GM12878 (cell line): ENCODE measurements around the gene SYTL4. TPM values are rescaled to one million over a fixed set of nuclear protein-coding genes. Genes with fewer than 3 reads are reported as not detected.

Experiments
- ATAC-seq: fragments of 200-7000 bp; cut with Tn5 transposase; 3 replicates; pipeline ENCODE4 v1.9.1; 2020; ENCODE audit warnings: mild to moderate bottlenecking, moderate library complexity
- BruUV-seq: library from RNA; stranded (reverse); fragments of 400-500 nt; replicated peaks from 2 replicates; lab custom pipeline; 2021; lab: Mats Ljungman, UMichigan
- CTCF ChIA-PET: fragments of 300-600 bp; sonication (Branson Sonifier 250); formaldehyde crosslinking; extraction: SDS; loops from one replicate; lab custom pipeline; 2021; ENCODE audit warnings: inconsistent platforms; lab: Yijun Ruan, JAX
- POLR2A ChIA-PET: fragments of 350-600 bp; formaldehyde crosslinking; extraction: SDS; loops from one replicate; lab custom pipeline; 2021; ENCODE audit warnings: inconsistent platforms; lab: Charles Lee
- RAD21 ChIA-PET: fragments of 300-600 bp; sonication (Branson Sonifier 250); formaldehyde crosslinking; loops from one replicate; lab custom pipeline; 2023; ENCODE audit warnings: antibody characterized with exemption; ENCODE audit not compliant: unreplicated experiment; lab: Charles Lee
- SMC1A ChIA-PET: fragments of 300-600 bp; sonication (Branson Sonifier 250); formaldehyde crosslinking; loops from one replicate; lab custom pipeline; 2023; ENCODE audit not compliant: unreplicated experiment, uncharacterized antibody; lab: Charles Lee
- DNase-seq: peaks from one replicate; pipeline ENCODE4 v3.0.0-alpha.2; 2011; ENCODE audit warnings: low read depth, low spot score
- FAIRE-seq: peaks from 3 replicates; lab custom pipeline; 2011; peaks lifted over from hg19 to GRCh38; lab: Jason Lieb, UNC
- H2AFZ ChIP-seq: 2 replicates; pipeline ENCODE4 v1.6.0; 2011; ENCODE audit warnings: low read depth, low read length, control low read depth; ENCODE audit not compliant: control insufficient read depth
- H3K27ac ChIP-seq: 2 replicates; pipeline ENCODE4 v1.5.1; 2011; ENCODE audit warnings: control low read depth; ENCODE audit not compliant: control insufficient read depth, insufficient read depth
- H3K27me3 ChIP-seq, 2 experiments: replicated peaks in 1 of 2; 2 replicates each; pipeline versions ENCODE4 v1.6.0 to v1.6.1; 2011; ENCODE audit warnings: low read length in 1 of 2; ENCODE audit not compliant: control insufficient read depth in 2 of 2, insufficient read depth in 2 of 2
- H3K36me3 ChIP-seq, 2 experiments: 2 replicates each; pipeline ENCODE4 v1.5.1; 2011; ENCODE audit warnings: low read length in 1 of 2; ENCODE audit not compliant: control insufficient read depth in 2 of 2, insufficient read depth in 2 of 2
- H3K4me1 ChIP-seq: 2 replicates; pipeline ENCODE4 v1.6.1; 2011; ENCODE audit warnings: mild to moderate bottlenecking, low read length, moderate library complexity, mixed read lengths; ENCODE audit not compliant: control insufficient read depth, insufficient read depth
- H3K4me2 ChIP-seq: 2 replicates; pipeline ENCODE4 v1.6.0; 2011; ENCODE audit warnings: control low read depth; ENCODE audit not compliant: control insufficient read depth, insufficient read depth
- H3K4me3 ChIP-seq: fragments of 200-600 bp; sonication (generic); 2 replicates; pipeline ENCODE4 v1.5.1; 2016
- H3K79me2 ChIP-seq: 2 replicates; pipeline ENCODE4 v1.6.0; 2011; ENCODE audit warnings: low read length; ENCODE audit not compliant: control insufficient read depth, insufficient read depth
- H3K9ac ChIP-seq: 2 replicates; pipeline ENCODE4 v1.8.0; 2011; ENCODE audit warnings: low read length, control low read depth, mixed read lengths; ENCODE audit not compliant: control insufficient read depth, insufficient read depth
- H3K9me3 ChIP-seq: replicated peaks from 3 replicates; pipeline ENCODE4 v1.5.1; 2011; ENCODE audit warnings: mild to moderate bottlenecking, low read length; ENCODE audit not compliant: control insufficient read depth, insufficient read depth
- H4K20me1 ChIP-seq: 2 replicates; pipeline ENCODE4 v1.6.0; 2011; ENCODE audit not compliant: control insufficient read depth, insufficient read depth
- RAD21 ChIP-seq: IDR thresholded peaks from 2 replicates; pipeline ENCODE4 v1.6.1; 2011; ENCODE audit warnings: mild to moderate bottlenecking, low read depth, low read length, moderate library complexity; ENCODE audit not compliant: insufficient read depth
- WGBS: methylation state at CpG from one replicate; pipeline ENCODE4 v1.1.6; 2016; ENCODE audit warnings: low lambda C conversion rate; ENCODE audit not compliant: insufficient replicate concordance, insufficient coverage; ENCODE audit errors: missing lambda C conversion rate; 5-methylcytosine and 5-hydroxymethylcytosine counted together
- in situ Hi-C: fragments of 300-500 bp; cut with MboI; formaldehyde crosslinking; loops from 9 replicates; pipeline ENCODE4 v1.14.3; 2018; ENCODE audit warnings: mixed read lengths
- intact Hi-C: fragments of 100-400 bp; cut with micrococcal nuclease; formaldehyde crosslinking; loops from one replicate; pipeline ENCODE4 v1.14.2; 2022; ENCODE audit not compliant: unreplicated experiment
- polyA plus RNA-seq, 11 experiments: library from polyadenylated mRNA; depleted of rRNA in 4 of 11; unstranded in 6 of 11; stranded (reverse) in 5 of 11; fragments of >200 nt; fragmentation: Nextera tagmentation in 4 of 11; fragmentation: Illumina TruSeq in 1 of 11; extraction: Ambion mirVana in 4 of 11; extraction: Trizol in 1 of 11; gene quantifications; 1 replicate in 1 of 11; 2 replicates in 10 of 11; pipeline versions ENCODE4 v1.2.1 to v1.2.3, GENCODE V29; 2011 to 2016; ENCODE audit warnings: inconsistent platforms in 2 of 11, missing spikeins in 2 of 11, low read depth in 1 of 11
- total RNA-seq, 4 experiments: library from RNA; depleted of rRNA in 3 of 4; stranded (reverse); fragments of >200 nt in 3 of 4; fragmentation: Illumina TruSeq in 1 of 4; extraction: Trizol in 1 of 4; gene quantifications; 2 replicates each; pipeline versions ENCODE4 v1.2.1 to v1.2.3, GENCODE V29; 2013 to 2021
- TF ChIP-seq, protein P1 (sequence below): fragments of 450-650 bp; IDR thresholded peaks from 2 replicates; pipeline ENCODE4 v1.6.1; 2016; ENCODE audit warnings: mild to moderate bottlenecking
- TF ChIP-seq, protein P2 (sequence below): IDR thresholded peaks from 2 replicates; pipeline ENCODE4 v1.6.1; 2011; ENCODE audit warnings: low read depth, low read length, improper control_type of control experiment, borderline replicate concordance
- TF ChIP-seq, protein P3 (sequence below), 3 experiments: IDR thresholded peaks in 2 of 3; conservative IDR thresholded peaks in 1 of 3; 2 replicates each; pipeline ENCODE4 v1.5.1; 2011; ENCODE audit warnings: low read depth in 3 of 3, low read length in 3 of 3, mild to moderate bottlenecking in 3 of 3, control low read depth in 2 of 3, moderate library complexity in 2 of 3, inconsistent platforms in 1 of 3, mixed read lengths in 1 of 3; ENCODE audit not compliant: control insufficient read depth in 2 of 3, insufficient read depth in 1 of 3; ENCODE audit errors: extremely low read depth in 1 of 3

The SYTL4 gene
- total and polyA plus RNA-seq, 10 of the 15 experiments (the other 5 are each of a cell fraction or from before 2014, with no cell fraction given), result 0.07 to 0.74 (median 0.19) TPM; not detected in 2

DNA sequence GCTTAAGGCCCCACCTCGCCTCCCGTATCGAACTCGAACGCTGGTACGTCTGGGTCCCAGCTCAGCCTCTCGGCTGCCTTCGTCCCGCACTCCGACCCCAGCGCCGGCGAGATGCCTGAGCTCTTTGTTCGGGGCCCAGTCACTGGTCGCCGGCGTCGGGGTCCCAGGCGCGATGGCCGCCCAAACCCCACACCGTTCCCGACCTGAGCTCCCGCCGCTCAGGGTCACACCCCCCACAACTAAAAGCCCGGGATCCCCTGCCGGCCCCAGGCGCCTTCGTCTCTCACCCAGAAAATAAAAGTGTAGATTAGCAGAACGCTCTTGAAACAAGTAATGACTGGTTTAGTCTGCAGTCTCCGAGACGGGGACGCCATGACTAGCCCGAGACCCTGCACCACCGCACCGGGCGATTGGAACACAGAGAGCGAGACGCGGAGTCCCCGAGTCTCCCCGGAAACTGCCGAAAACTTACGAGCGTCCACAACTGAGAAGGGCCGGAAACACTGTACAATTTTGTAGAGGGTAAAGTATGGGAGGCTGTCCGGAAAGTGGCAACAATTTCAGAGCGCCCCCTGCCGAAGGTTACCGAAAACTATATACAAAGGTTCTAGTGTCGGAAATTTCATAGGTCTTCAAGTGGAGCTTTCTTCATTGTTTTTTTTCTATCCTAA is 95.5 kb downstream of the SYTL4 start, which contains the start of gene TSPAN6:
TSPAN6 (minus strand) TSS at position 486 of the 671 bp plus-strand sequence; CDS start at position 374, 112 bp downstream.
- H4K20me1 ChIP-seq, result no peaks in the 10 kb centered on the region
- no peak within 1 kb of the TSS for H3K4me2 ChIP-seq
- H3K27ac ChIP-seq, result no peak within 1 kb of the TSS
- POLR2A ChIA-PET, result no interaction called here
- SMC1A ChIA-PET, result no interaction called here
- DNase-seq (no peak), ATAC-seq (peak; percentile 72), FAIRE-seq (no peak)
- BruUV-seq, result no TSS peak
- TF ChIP-seq, protein P1, sequence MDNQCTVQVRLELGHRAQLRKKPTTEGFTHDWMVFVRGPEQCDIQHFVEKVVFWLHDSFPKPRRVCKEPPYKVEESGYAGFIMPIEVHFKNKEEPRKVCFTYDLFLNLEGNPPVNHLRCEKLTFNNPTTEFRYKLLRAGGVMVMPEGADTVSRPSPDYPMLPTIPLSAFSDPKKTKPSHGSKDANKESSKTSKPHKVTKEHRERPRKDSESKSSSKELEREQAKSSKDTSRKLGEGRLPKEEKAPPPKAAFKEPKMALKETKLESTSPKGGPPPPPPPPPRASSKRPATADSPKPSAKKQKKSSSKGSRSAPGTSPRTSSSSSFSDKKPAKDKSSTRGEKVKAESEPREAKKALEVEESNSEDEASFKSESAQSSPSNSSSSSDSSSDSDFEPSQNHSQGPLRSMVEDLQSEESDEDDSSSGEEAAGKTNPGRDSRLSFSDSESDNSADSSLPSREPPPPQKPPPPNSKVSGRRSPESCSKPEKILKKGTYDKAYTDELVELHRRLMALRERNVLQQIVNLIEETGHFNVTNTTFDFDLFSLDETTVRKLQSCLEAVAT, result no peak
- TF ChIP-seq, protein P2, sequence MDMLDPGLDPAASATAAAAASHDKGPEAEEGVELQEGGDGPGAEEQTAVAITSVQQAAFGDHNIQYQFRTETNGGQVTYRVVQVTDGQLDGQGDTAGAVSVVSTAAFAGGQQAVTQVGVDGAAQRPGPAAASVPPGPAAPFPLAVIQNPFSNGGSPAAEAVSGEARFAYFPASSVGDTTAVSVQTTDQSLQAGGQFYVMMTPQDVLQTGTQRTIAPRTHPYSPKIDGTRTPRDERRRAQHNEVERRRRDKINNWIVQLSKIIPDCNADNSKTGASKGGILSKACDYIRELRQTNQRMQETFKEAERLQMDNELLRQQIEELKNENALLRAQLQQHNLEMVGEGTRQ, result no peak
- TF ChIP-seq, protein P3, sequence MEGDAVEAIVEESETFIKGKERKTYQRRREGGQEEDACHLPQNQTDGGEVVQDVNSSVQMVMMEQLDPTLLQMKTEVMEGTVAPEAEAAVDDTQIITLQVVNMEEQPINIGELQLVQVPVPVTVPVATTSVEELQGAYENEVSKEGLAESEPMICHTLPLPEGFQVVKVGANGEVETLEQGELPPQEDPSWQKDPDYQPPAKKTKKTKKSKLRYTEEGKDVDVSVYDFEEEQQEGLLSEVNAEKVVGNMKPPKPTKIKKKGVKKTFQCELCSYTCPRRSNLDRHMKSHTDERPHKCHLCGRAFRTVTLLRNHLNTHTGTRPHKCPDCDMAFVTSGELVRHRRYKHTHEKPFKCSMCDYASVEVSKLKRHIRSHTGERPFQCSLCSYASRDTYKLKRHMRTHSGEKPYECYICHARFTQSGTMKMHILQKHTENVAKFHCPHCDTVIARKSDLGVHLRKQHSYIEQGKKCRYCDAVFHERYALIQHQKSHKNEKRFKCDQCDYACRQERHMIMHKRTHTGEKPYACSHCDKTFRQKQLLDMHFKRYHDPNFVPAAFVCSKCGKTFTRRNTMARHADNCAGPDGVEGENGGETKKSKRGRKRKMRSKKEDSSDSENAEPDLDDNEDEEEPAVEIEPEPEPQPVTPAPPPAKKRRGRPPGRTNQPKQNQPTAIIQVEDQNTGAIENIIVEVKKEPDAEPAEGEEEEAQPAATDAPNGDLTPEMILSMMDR (IDR thresholded peaks at IDR 0.05 in 2 of 3, conservative IDR thresholded peaks at IDR 0.05 in 1 of 3; ENCODE audit: control insufficient read depth in 2 of 3, extremely low read depth in 1 of 3, insufficient read depth in 1 of 3, low read depth in 3 of 3, low read length in 3 of 3), result peak; percentile 7 to 30 (median 19); a peak in 4 of 6 replicates
- TF ChIP-seq RAD21, result 0 out of 2 replicates have a peak, but pooled peaks have one; percentile 14
- no peak within 1 kb of the TSS for H3K4me3 ChIP-seq
- CTCF ChIA-PET, result interaction anchor here (1.0 to 1.5 kb wide), 2 partner anchors 11 to 124 kb away, joined by 3 to 5 read pairs; no protein-coding TSS in a partner anchor
- no peaks in the 10 kb centered on the region; the same call in 2 of the 3 replicates for H3K9me3 ChIP-seq
- H3K79me2 ChIP-seq, result no peaks in the 10 kb centered on the region
- no peak within 1 kb of the TSS for H2AFZ ChIP-seq
- in situ Hi-C loops, result no loop called here
- H3K27me3 ChIP-seq, result peaks cover 0 to 2% of the 10 kb centered on the region in 2 experiments; a peak in 2 of 4 replicates
- no peaks in the 10 kb centered on the region for H3K36me3 ChIP-seq
- H3K4me1 ChIP-seq, result no peaks in the 10 kb centered on the region
- RAD21 ChIA-PET, result no interaction called here
- WGBS, result 37% methylated on average over 42 of the region's 51 CpGs
- intact Hi-C loops, result loop anchor here (10.0 kb wide), 1 partner anchor 122 kb away; no protein-coding TSS in a partner anchor
- no peak within 1 kb of the TSS for H3K9ac ChIP-seq
